Tibial nerve (tissue), 4 donors: ENCODE measurements around the gene IRS2.

ENCODE experiments used
- CTCF ChIP-seq, 5 experiments: fragments of 200-600 bp in 3 of 5; fragments of 450-650 bp in 2 of 5; sonication (generic) in 3 of 5; IDR thresholded peaks; one replicate each; pipeline ENCODE4 v1.5.1; 2016 to 2019; ENCODE audit warnings: antibody characterized with exemption in 5 of 5, mild to moderate bottlenecking in 3 of 5, moderate library complexity in 2 of 5
- EP300 ChIP-seq, 2 donors: sonication (generic); formaldehyde crosslinking; IDR thresholded peaks; one replicate each; pipeline ENCODE4 v1.6.1; 2017; ENCODE audit warnings: antibody characterized with exemption in 2 of 2, mild to moderate bottlenecking in 1 of 2
- POLR2A ChIP-seq, 2 donors: fragments of 450-650 bp; IDR thresholded peaks; one replicate each; pipeline ENCODE4 v1.6.1; 2017; ENCODE audit warnings: antibody characterized with exemption in 2 of 2, mild to moderate bottlenecking in 2 of 2, moderate library complexity in 2 of 2

- no peak for TF ChIP-seq CTCF (IDR thresholded peaks at IDR 0.05)
- no peak for TF ChIP-seq EP300 (IDR thresholded peaks at IDR 0.05)
- TF ChIP-seq POLR2A (IDR thresholded peaks at IDR 0.05), result no peak
Observed at GRCh38 chr13:109747524-109747923, 38.9 kb downstream of the IRS2 start.
